K562 (cell line): ENCODE data around the gene PLXNB2. TPM values are rescaled to one million over a fixed set of nuclear protein-coding genes. Genes with fewer than 3 reads are reported as not detected.

ENCODE experiments used
- ATAC-seq: fragments of 200-7000 bp; cut with Tn5 transposase; 3 replicates; pipeline ENCODE4 v1.9.1; 2020; ENCODE audit warnings: moderate library complexity
- BruUV-seq: library from RNA; stranded (reverse); fragments of 400-500 nt; replicated peaks from 2 replicates; lab custom pipeline; 2021; lab: Mats Ljungman, UMichigan
- CTCF ChIA-PET: fragments of 300-600 bp; formaldehyde crosslinking; extraction: SDS; loops from one replicate; lab custom pipeline; 2021; ENCODE audit warnings: low intra/inter-chr PET ratio; lab: Yijun Ruan, JAX
- POLR2A ChIA-PET: fragments of 300-600, 350-650 bp; sonication (Branson Sonifier 250); formaldehyde crosslinking; extraction: SDS; loops from one replicate; lab custom pipeline; 2021; ENCODE audit warnings: antibody characterized with exemption, inconsistent platforms; lab: Yijun Ruan, JAX
- DNase-seq, 4 experiments: peaks; one replicate each; pipeline versions ENCODE4 v3.0.0 to v3.0.0-alpha.2; 2011 to 2018; ENCODE audit warnings: low spot score in 3 of 4, mixed read lengths in 3 of 4; ENCODE audit errors: extremely low read depth in 1 of 4
- FAIRE-seq: peaks from 2 replicates; lab custom pipeline; 2011; peaks lifted over from hg19 to GRCh38; lab: Jason Lieb, UNC
- H2AFZ ChIP-seq: 2 replicates; pipeline ENCODE4 v1.6.0; 2011; ENCODE audit warnings: low read depth, low read length, control low read depth, inconsistent platforms
- H3K27ac ChIP-seq: fragments of 200-600 bp; 3 replicates; pipeline ENCODE4 v1.8.0; 2011; ENCODE audit warnings: low read depth, mild to moderate bottlenecking, control low read depth, inconsistent platforms, low read length, moderate library complexity, mixed read lengths; ENCODE audit errors: extremely low read depth
- H3K27me3 ChIP-seq, 2 experiments: fragments of 300-600 bp in 1 of 2; 2 replicates in 1 of 2; 3 replicates in 1 of 2; pipeline versions ENCODE4 v1.6.0 to v1.8.0; 2011; ENCODE audit warnings: inconsistent platforms in 2 of 2, low read length in 2 of 2, mild to moderate bottlenecking in 1 of 2, mixed read lengths in 1 of 2, moderate library complexity in 1 of 2; ENCODE audit not compliant: control insufficient read depth in 2 of 2, insufficient read depth in 2 of 2
- H3K36me3 ChIP-seq: fragments of 300-600 bp; 3 replicates; pipeline ENCODE4 v1.8.0; 2011; ENCODE audit warnings: mild to moderate bottlenecking, low read length, inconsistent platforms; ENCODE audit not compliant: control insufficient read depth, insufficient read depth
- H3K4me1 ChIP-seq, 2 experiments: fragments of 200-600 bp in 1 of 2; replicated peaks in 1 of 2; 2 replicates in 1 of 2; 3 replicates in 1 of 2; pipeline versions ENCODE4 v1.5.1 to v1.8.0; 2011; ENCODE audit warnings: inconsistent platforms in 2 of 2, low read length in 2 of 2, mild to moderate bottlenecking in 1 of 2, mixed read lengths in 1 of 2, moderate library complexity in 1 of 2; ENCODE audit not compliant: control insufficient read depth in 2 of 2, insufficient read depth in 2 of 2
- H3K4me2 ChIP-seq: 2 replicates; pipeline ENCODE4 v1.6.1; 2011; ENCODE audit warnings: low read length, control low read depth, inconsistent platforms, mixed read lengths; ENCODE audit not compliant: insufficient read depth
- H3K4me3 ChIP-seq: fragments of 200-600 bp; sonication (generic), shearing (Covaris generic); 2 replicates; pipeline ENCODE4 v1.5.1; 2016; ENCODE audit warnings: control low read depth, inconsistent platforms
- H3K79me2 ChIP-seq: fragments of 200-600 bp; 3 replicates; pipeline ENCODE4 v1.8.0; 2011; ENCODE audit warnings: low read length, inconsistent platforms; ENCODE audit not compliant: control insufficient read depth, insufficient read depth
- H3K9ac ChIP-seq, 2 experiments: 2 replicates each; pipeline versions ENCODE4 v1.6.0 to v1.6.1; 2011; ENCODE audit warnings: low read depth in 2 of 2, low read length in 2 of 2, control low read depth in 1 of 2, inconsistent platforms in 1 of 2, mild to moderate bottlenecking in 1 of 2, mixed read lengths in 1 of 2; ENCODE audit not compliant: insufficient read depth in 1 of 2
- H3K9me1 ChIP-seq: one replicate; pipeline ENCODE4 v1.6.0; 2011; ENCODE audit warnings: inconsistent platforms, mild to moderate bottlenecking, low read length, moderate library complexity; ENCODE audit not compliant: control insufficient read depth, insufficient read depth
- H3K9me3 ChIP-seq: replicated peaks from 2 replicates; pipeline ENCODE4 v1.5.1; 2011; ENCODE audit warnings: low read depth, low read length, inconsistent platforms; ENCODE audit not compliant: control insufficient read depth, insufficient read depth
- H4K20me1 ChIP-seq: replicated peaks from 2 replicates; pipeline ENCODE4 v1.6.1; 2011; ENCODE audit warnings: low read length, inconsistent platforms, mixed read lengths; ENCODE audit not compliant: control insufficient read depth, insufficient read depth
- ATF3 ChIP-seq, 2 experiments: fragments of 450-650 bp in 1 of 2; sonication (generic) in 1 of 2; formaldehyde crosslinking in 1 of 2; IDR thresholded peaks in 1 of 2; conservative IDR thresholded peaks in 1 of 2; 2 replicates each; pipeline versions ENCODE4 v1.6.1 to v1.8.1; 2016 to 2023; ENCODE audit warnings: mild to moderate bottlenecking in 2 of 2, moderate library complexity in 2 of 2, inconsistent platforms in 1 of 2, missing genetic modification reagents in 1 of 2
- CTBP1 ChIP-seq: fragments of 450-650 bp; IDR thresholded peaks from 2 replicates; pipeline ENCODE4 v1.6.1; 2016; ENCODE audit warnings: borderline replicate concordance
- DMBX1 ChIP-seq: fragments of 250-450 bp; sonication (Bioruptor Pico); IDR thresholded peaks from 2 replicates; pipeline ENCODE4 v1.8.0; 2022; ENCODE audit warnings: inconsistent platforms, mild to moderate bottlenecking, moderate library complexity, borderline replicate concordance
- FUS ChIP-seq: fragments of 200-400 bp; formaldehyde crosslinking; optimal IDR thresholded peaks from 2 replicates; pipeline ENCODE3; 2017; ENCODE audit warnings: low read depth, low read length
- NCOR1 ChIP-seq: fragments of 450-650 bp; IDR thresholded peaks from 2 replicates; pipeline ENCODE4 v1.6.1; 2016; ENCODE audit warnings: mild to moderate bottlenecking, moderate library complexity
- NONO ChIP-seq, 2 experiments: fragments of 200-400 bp in 1 of 2; fragments of 450-650 bp in 1 of 2; formaldehyde crosslinking in 1 of 2; IDR thresholded peaks; 2 replicates each; pipeline ENCODE4 v1.6.1; 2017; ENCODE audit warnings: low read depth in 2 of 2, mild to moderate bottlenecking in 2 of 2, moderate library complexity in 2 of 2, low read length in 1 of 2
- RBFOX2 ChIP-seq: fragments of 200-400 bp; formaldehyde crosslinking; IDR thresholded peaks from 2 replicates; pipeline ENCODE4 v1.6.1; 2017; ENCODE audit warnings: low read depth, mild to moderate bottlenecking, low read length, moderate library complexity
- SMARCC2 ChIP-seq: fragments of 450-650 bp; IDR thresholded peaks from 2 replicates; pipeline ENCODE4 v1.6.1; 2017; ENCODE audit warnings: antibody characterized with exemption, moderate library complexity, mild to moderate bottlenecking, low read depth
- SNIP1 ChIP-seq: fragments of 450-650 bp; IDR thresholded peaks from 2 replicates; pipeline ENCODE4 v1.7.1; 2017; ENCODE audit warnings: low read depth, mild to moderate bottlenecking
- SREBF2 ChIP-seq: sonication (generic); formaldehyde crosslinking; IDR thresholded peaks from 2 replicates; pipeline ENCODE4 v1.4.0; 2020; ENCODE audit warnings: mild to moderate bottlenecking, missing genetic modification reagents
- TEAD1 ChIP-seq, 2 experiments: fragments of 450-650 bp in 1 of 2; sonication (generic) in 1 of 2; formaldehyde crosslinking; IDR thresholded peaks; 2 replicates each; pipeline versions ENCODE4 v1.4.0 to v1.8.0; 2020 to 2022; ENCODE audit warnings: mild to moderate bottlenecking in 2 of 2, missing genetic modification reagents in 1 of 2
- ZNF197 ChIP-seq: fragments of 200-800 bp; sonication (Bioruptor generic); IDR thresholded peaks from 2 replicates; pipeline ENCODE4 v1.6.1; 2016; ENCODE audit warnings: low read depth, missing genetic modification characterization, missing compliant biosample characterization
- ZNF668 ChIP-seq: fragments of 250-450 bp; sonication (Bioruptor Pico); IDR thresholded peaks from 2 replicates; pipeline ENCODE4 v1.8.0; 2022; ENCODE audit warnings: mild to moderate bottlenecking, inconsistent platforms
- WGBS: fragments of 100-300 bp; shearing (Covaris generic); methylation state at CpG from one replicate; pipeline ENCODE4 v1.1.6; 2016; ENCODE audit warnings: low coverage, mixed read lengths; ENCODE audit not compliant: insufficient coverage; ENCODE audit errors: missing lambda C conversion rate; 5-methylcytosine and 5-hydroxymethylcytosine counted together
- in situ Hi-C: fragments of 300-500 bp; cut with MboI; formaldehyde crosslinking; loops from 4 replicates; pipeline ENCODE4 v1.15.0; 2018; ENCODE audit warnings: inconsistent platforms, mixed read lengths
- intact Hi-C: fragments of 100-400 bp; cut with micrococcal nuclease; formaldehyde crosslinking; loops from 2 replicates; pipeline ENCODE4 v1.14.2; 2022
- polyA plus RNA-seq, 8 experiments: library from polyadenylated mRNA; depleted of rRNA in 4 of 8; stranded (reverse) in 5 of 8; unstranded in 3 of 8; fragments of >200 nt; fragmentation: Nextera tagmentation in 2 of 8; fragmentation: Illumina TruSeq in 1 of 8; extraction: Ambion mirVana in 2 of 8; extraction: Trizol in 1 of 8; gene quantifications; 2 replicates each; pipeline versions ENCODE4 v1.2.1 to v1.2.3, GENCODE V29; 2011 to 2014; ENCODE audit warnings: inconsistent platforms in 1 of 8, missing spikeins in 1 of 8
- total RNA-seq, 7 experiments: library from RNA; depleted of rRNA in 6 of 7; stranded (reverse); fragments of >200 nt in 6 of 7; fragmentation: Illumina TruSeq in 2 of 7; extraction: Trizol in 2 of 7; gene quantifications; 2 replicates each; pipeline versions ENCODE4 v1.2.1 to v1.2.3, GENCODE V29; 2011 to 2021; ENCODE audit warnings: low replicate concordance in 1 of 7

PLXNB2 gene
- total and polyA plus RNA-seq, 9 of the 15 experiments (the other 6 are each of a cell fraction or from before 2014, with no cell fraction given) = 0.15 to 45.1 (median 13.6) TPM

- TF ChIP-seq ATF3 (IDR thresholded peaks at IDR 0.05) (no peak), ATF3 (CRISPR knock-in tag; conservative IDR thresholded peaks at IDR 0.05) (no peak), ZNF197 (CRISPR knock-in tag) (no peak), SMARCC2 (no peak), TEAD1 (CRISPR knock-in tag; IDR thresholded peaks at IDR 0.05) (0 out of 4 replicates have a peak, but pooled peaks of 1 of the 2 experiments have one; percentile 24), CTBP1 (no peak), NCOR1 (no peak), FUS (no peak), ZNF668 (no peak), NONO (IDR thresholded peaks at IDR 0.05; ENCODE audit: low read depth in 2 of 2, low read length in 1 of 2) (no peak), DMBX1 (no peak), SNIP1 (no peak)
These were observed 47.0 kb downstream of the PLXNB2 start (continued) for GRCh38 chr22:50260434-50260800.

GRCh38 chr22:50259302-50259701, 48.1 kb downstream of the PLXNB2 start:
- WGBS = no CpG with 5 or more reads among the region's 15 CpGs
- Histone ChIP-seq H3K4me1 (peaks cover 15 to 90% of the 10 kb centered on the region in 2 experiments; a peak in 4 of 5 replicates), H4K20me1 (no peaks in the 10 kb centered on the region), H3K4me3 (no peak overlapping the region), H3K9me1 (no peaks in the 10 kb centered on the region), H2AFZ (no peak overlapping the region), H3K79me2 (peaks cover 27% of the 10 kb centered on the region), H3K36me3 (peaks cover 44% of the 10 kb centered on the region; the same call in 1 of the 3 replicates), H3K9me3 (no peaks in the 10 kb centered on the region), H3K27ac (no peak overlapping the region), H3K4me2 (no peak overlapping the region), H3K27me3 (no peaks in the 10 kb centered on the region), H3K9ac (peak overlapping the region in 1 of 2 experiments; percentile 78; a peak in 2 of 4 replicates)
- DNase-seq = no peak
- TF ChIP-seq RBFOX2 (0 out of 2 replicates have a peak, but pooled peaks have one; percentile 12), SREBF2 (CRISPR knock-in tag) (no peak)
- intact Hi-C loops (no loop called here), in situ Hi-C loops (no loop called here)
- CTCF ChIA-PET = no interaction called here
- no TSS peak for BruUV-seq
- POLR2A ChIA-PET = interaction anchor here (1.0 kb wide), 1 partner anchor 13 kb away, joined by 3 read pairs; no protein-coding TSS in a partner anchor
- FAIRE-seq = no peak
- ATAC-seq = no peak
